T-cell (primary cell): Measurements from ENCODE around the gene TMEM255B. TPM values are rescaled to one million over a fixed set of nuclear protein-coding genes. Genes with fewer than 3 reads are reported as not detected.

Source experiments
- ATAC-seq, 4 experiments: fragments of 200-7000 bp in 3 of 4; fragments of 150-1000 bp in 1 of 4; cut with Tn5 transposase; replicated peaks in 1 of 4; 1 replicate in 3 of 4; 2 replicates in 1 of 4; pipeline ENCODE4 v1.10.0; 2021; ENCODE audit warnings: moderate library complexity in 3 of 4, mild to moderate bottlenecking in 2 of 4, moderate number of reproducible peaks in 1 of 4
- CTCF ChIA-PET, 2 donors: fragments of 300-600 bp; sonication (Branson Sonifier 250); formaldehyde crosslinking; loops; one replicate each; lab custom pipeline; 2022; ENCODE audit warnings: antibody characterized with exemption in 2 of 2; lab: Charles Lee
- POLR2A ChIA-PET, 2 donors: fragments of 300-600 bp; sonication (Branson Sonifier 250); formaldehyde crosslinking; loops; one replicate each; lab custom pipeline; 2022; ENCODE audit warnings: antibody characterized with exemption in 2 of 2; lab: Charles Lee
- DNase-seq, 35 experiments: peaks; one replicate each; pipeline versions ENCODE4 v3.0.0 to v3.0.0-alpha.2; 2013 to 2023
- H3K27ac ChIP-seq: one replicate; pipeline ENCODE4 v1.5.1; 2013; ENCODE audit warnings: low read length
- H3K27me3 ChIP-seq, 2 experiments: replicated peaks in 1 of 2; 1 replicate in 1 of 2; 2 replicates in 1 of 2; pipeline versions ENCODE4 v1.6.1 to v1.7.0; 2013; ENCODE audit warnings: low read length in 1 of 2, mixed read lengths in 1 of 2; ENCODE audit not compliant: control insufficient read depth in 2 of 2, insufficient read depth in 2 of 2; ENCODE audit errors: extremely low read depth in 1 of 2
- H3K36me3 ChIP-seq, 2 donors: 1 replicate in 1 of 2; 2 replicates in 1 of 2; pipeline versions ENCODE4 v1.6.1 to v1.7.0; 2013; ENCODE audit warnings: low read length in 1 of 2; ENCODE audit not compliant: control insufficient read depth in 2 of 2, insufficient read depth in 1 of 2; ENCODE audit errors: extremely low read depth in 1 of 2
- H3K4me1 ChIP-seq, 2 experiments: 1 replicate in 1 of 2; 2 replicates in 1 of 2; pipeline versions ENCODE4 v1.6.1 to v1.7.0; 2013; ENCODE audit warnings: low read length in 2 of 2, mixed read lengths in 1 of 2; ENCODE audit not compliant: insufficient read depth in 2 of 2, control insufficient read depth in 1 of 2; ENCODE audit errors: extremely low read depth in 1 of 2
- H3K4me3 ChIP-seq, 2 donors: 1 replicate in 1 of 2; 2 replicates in 1 of 2; pipeline versions ENCODE4 v1.5.1 to v1.7.0; 2013; ENCODE audit warnings: mild to moderate bottlenecking in 2 of 2, low read length in 1 of 2, moderate library complexity in 1 of 2; ENCODE audit not compliant: control insufficient read depth in 1 of 2; ENCODE audit errors: extremely low read depth in 1 of 2
- H3K9me3 ChIP-seq: 2 replicates; pipeline ENCODE4 v1.7.0; 2013
- H3K27ac Mint-ChIP-seq, 2 donors: one replicate each; pipeline ENCODE4 v1.8.0; 2020 to 2021; ENCODE audit warnings: mild to moderate bottlenecking in 2 of 2, mixed read lengths in 2 of 2
- H3K27me3 Mint-ChIP-seq, 2 donors: one replicate each; pipeline ENCODE4 v1.8.0; 2021 to 2022; ENCODE audit warnings: mixed read lengths in 2 of 2
- H3K36me3 Mint-ChIP-seq: one replicate; pipeline ENCODE4 v1.8.0; 2021; ENCODE audit warnings: mixed read lengths
- H3K4me1 Mint-ChIP-seq, 3 donors: one replicate each; pipeline ENCODE4 v1.8.0; 2020 to 2022; ENCODE audit warnings: mixed read lengths in 3 of 3, mild to moderate bottlenecking in 1 of 3
- H3K4me3 Mint-ChIP-seq, 3 donors: one replicate each; pipeline ENCODE4 v1.8.0; 2020 to 2022; ENCODE audit warnings: mild to moderate bottlenecking in 3 of 3, mixed read lengths in 3 of 3, moderate library complexity in 3 of 3
- H3K9me3 Mint-ChIP-seq, 3 donors: one replicate each; pipeline ENCODE4 v1.8.0; 2020 to 2022; ENCODE audit warnings: mixed read lengths in 3 of 3
- WGBS: methylation state at CpG from one replicate; pipeline ENCODE4 v1.1.5; 2013; ENCODE audit warnings: missing lambda C conversion rate; ENCODE audit not compliant: insufficient coverage; 5-methylcytosine and 5-hydroxymethylcytosine counted together
- total RNA-seq, 35 experiments: library from RNA in 6 of 35; stranded (reverse) in 6 of 35; fragments of 120-200 nt in 1 of 35; gene quantifications; one replicate each; pipeline versions ENCODE4 v1.2.1 to v1.2.4 and lab custom pipeline; 2013 to 2026

TMEM255B gene
- total RNA-seq, 5 donors from 2014 or later (not counting 1 experiment from before 2014, with no cell fraction given) = 0.76 to 1.2 (median 0.89) TPM

GRCh38 chr13:113853518-113854237, 94.7 kb downstream of the TMEM255B start:
- H3K27me3 Mint-ChIP-seq = peaks cover 3 to 14% of the 10 kb centered on the region in 2 donors
- Histone ChIP-seq H3K36me3 (no peaks in the 10 kb centered on the region), H3K9me3 (no peaks in the 10 kb centered on the region), H3K4me3 (no peak overlapping the region), H3K27ac (no peak overlapping the region), H3K27me3 (peaks cover 0 to 49% of the 10 kb centered on the region in 2 experiments), H3K4me1 (peaks cover 4 to 19% of the 10 kb centered on the region in 2 experiments)
- POLR2A ChIA-PET = no interaction called here
- peak in 1 of 35 experiments; percentile 18 for DNase-seq
- H3K27ac Mint-ChIP-seq = no peak overlapping the region
- H3K4me3 Mint-ChIP-seq = no peak overlapping the region
- peaks cover 14 to 19% (median 18%) of the 10 kb centered on the region in 3 donors for H3K4me1 Mint-ChIP-seq
- CTCF ChIA-PET = no interaction called here
- no peaks in the 10 kb centered on the region for H3K36me3 Mint-ChIP-seq
- ATAC-seq = peak in 1 of 4 experiments; percentile 13
- peaks cover 0 to 3% (median 0%) of the 10 kb centered on the region in 3 donors for H3K9me3 Mint-ChIP-seq
- 61% methylated on average over 11 of the region's 11 CpGs for WGBS

DNA sequence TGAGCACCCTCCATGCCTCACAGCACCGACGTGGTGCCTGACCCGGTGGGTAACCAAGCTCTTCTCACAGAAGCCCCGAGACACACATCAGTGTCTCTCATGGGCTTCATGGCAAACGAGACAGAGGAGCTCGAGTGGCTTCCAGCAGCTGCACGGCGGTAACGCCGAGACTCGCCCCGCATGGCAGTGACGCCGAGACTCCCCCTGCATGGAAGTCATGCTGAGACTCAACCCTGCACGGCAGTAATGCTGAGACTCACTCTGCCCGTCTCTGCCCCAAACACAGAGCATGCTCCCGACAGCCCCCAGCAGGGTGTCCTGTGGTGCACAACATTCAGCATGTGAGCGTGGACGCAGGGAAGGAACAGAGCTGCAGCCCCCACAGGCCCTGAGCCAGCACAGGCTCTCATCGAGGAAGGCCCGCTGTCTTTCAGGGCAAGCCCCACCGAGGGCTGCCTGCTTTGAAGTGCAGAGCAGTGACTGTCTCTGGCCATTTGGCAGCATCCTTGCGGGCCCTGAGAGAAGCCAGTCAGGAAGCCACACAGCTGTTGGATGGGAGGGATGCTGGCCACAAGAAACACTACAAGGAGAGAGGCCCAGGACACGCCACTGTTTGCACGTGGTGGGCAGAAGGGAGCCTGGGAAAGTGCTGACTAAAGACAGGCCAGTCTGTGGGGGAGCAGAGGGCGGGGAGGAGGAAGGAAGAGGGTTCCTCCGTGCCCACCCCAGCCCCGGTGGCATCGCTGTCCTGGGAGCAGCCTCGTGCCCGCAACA, 95.4 kb downstream of the TMEM255B start:
- POLR2A ChIA-PET = no interaction called here
- Mint-ChIP-seq H3K27me3 (peaks cover 3 to 14% of the 10 kb centered on the region in 2 donors), H3K36me3 (no peaks in the 10 kb centered on the region), H3K9me3 (peaks cover 0 to 7% (median 0%) of the 10 kb centered on the region in 3 donors), H3K27ac (peak overlapping the region in 1 of 2 donors; percentile 19), H3K4me1 (peaks cover 14 to 19% (median 18%) of the 10 kb centered on the region in 3 donors), H3K4me3 (peak overlapping the region in 1 of 3 donors; percentile 52)
- Histone ChIP-seq H3K4me3 (no peak overlapping the region), H3K27me3 (peaks cover 0 to 49% of the 10 kb centered on the region in 2 experiments), H3K9me3 (no peaks in the 10 kb centered on the region), H3K36me3 (no peaks in the 10 kb centered on the region), H3K27ac (no peak overlapping the region), H3K4me1 (peaks cover 4 to 19% of the 10 kb centered on the region in 2 experiments)
- 25% methylated on average over 31 of the region's 31 CpGs for WGBS
- peak in 3 of 35 experiments; percentile 12 to 35 (median 22) for DNase-seq
- CTCF ChIA-PET = no interaction called here
- ATAC-seq = peak; percentile 27 to 65 (median 48)

DNA sequence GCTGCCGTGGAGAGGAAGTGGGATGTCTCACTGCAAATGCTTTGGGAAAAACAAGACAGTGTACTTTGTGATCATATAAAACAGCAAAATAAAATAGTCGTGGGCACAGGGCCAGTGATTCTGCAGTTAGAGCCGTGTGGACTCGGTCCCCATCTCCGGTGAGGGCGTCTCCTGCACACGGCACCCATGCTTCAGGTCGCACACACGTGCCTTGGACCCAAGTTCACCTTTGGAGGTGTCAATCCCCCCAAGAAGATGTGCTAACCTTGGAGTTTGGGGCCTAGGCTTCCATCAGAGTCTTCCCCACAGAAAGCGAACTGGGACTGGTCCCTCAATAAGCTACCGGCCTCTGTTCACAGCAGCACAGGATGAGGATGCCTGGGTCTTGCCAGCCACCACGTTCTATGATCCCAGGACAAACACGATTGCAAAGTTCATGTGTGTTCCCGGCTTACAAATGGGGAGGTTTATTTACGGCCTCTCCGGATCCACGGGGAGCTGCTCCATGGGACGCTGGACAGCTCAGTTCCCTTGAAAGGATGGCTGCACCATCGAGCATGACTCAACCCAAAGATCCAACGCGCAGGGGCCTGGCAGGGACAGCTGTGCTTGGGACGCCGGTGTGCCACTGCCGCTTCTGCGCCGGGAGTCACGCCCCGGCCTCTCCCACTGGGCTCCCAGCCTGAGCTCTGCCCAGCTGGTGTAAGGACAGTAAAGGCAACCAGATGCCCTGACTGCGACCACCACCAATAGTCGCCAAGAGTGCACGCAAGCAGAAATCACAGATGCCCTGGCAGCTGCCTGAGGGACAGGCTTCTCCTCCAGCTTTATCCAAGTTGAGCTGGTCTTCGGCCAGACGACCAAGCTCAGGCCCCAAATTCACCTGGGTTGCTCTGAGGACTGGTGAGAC, 96.2 kb downstream of the TMEM255B start:
- DNase-seq (peak in 1 of 35 experiments; percentile 18), ATAC-seq (peak in 2 of 4 experiments; percentile 16 to 29)
- Mint-ChIP-seq H3K9me3 (peaks cover 0 to 7% (median 0%) of the 10 kb centered on the region in 3 donors), H3K27ac (no peak overlapping the region), H3K36me3 (no peaks in the 10 kb centered on the region), H3K4me1 (peaks cover 14 to 19% (median 18%) of the 10 kb centered on the region in 3 donors), H3K27me3 (peaks cover 3 to 14% of the 10 kb centered on the region in 2 donors), H3K4me3 (peak overlapping the region in 1 of 3 donors; percentile 52)
- H3K4me1 ChIP-seq = peaks cover 4 to 19% of the 10 kb centered on the region in 2 experiments
- 68% methylated on average over 33 of the region's 33 CpGs for WGBS
- POLR2A ChIA-PET = no interaction called here
- H3K4me3 ChIP-seq = no peak overlapping the region
- no peak overlapping the region for H3K27ac ChIP-seq
- H3K36me3 ChIP-seq = no peaks in the 10 kb centered on the region
- CTCF ChIA-PET = no interaction called here
- peaks cover 0 to 51% of the 10 kb centered on the region in 2 experiments for H3K27me3 ChIP-seq
- no peaks in the 10 kb centered on the region for H3K9me3 ChIP-seq

- no peak for DNase-seq
- WGBS = 84% methylated on average over 23 of the region's 25 CpGs
- H3K27me3 Mint-ChIP-seq = peaks cover 6 to 14% of the 10 kb centered on the region in 2 donors
- ChIA-PET POLR2A (no interaction called here), CTCF (no interaction called here)
- peaks cover 0 to 7% (median 0%) of the 10 kb centered on the region in 3 donors for H3K9me3 Mint-ChIP-seq
- peaks cover 14 to 19% (median 18%) of the 10 kb centered on the region in 3 donors for H3K4me1 Mint-ChIP-seq
- no peak for ATAC-seq
- H3K27ac Mint-ChIP-seq = no peak overlapping the region
- Histone ChIP-seq H3K9me3 (no peaks in the 10 kb centered on the region), H3K36me3 (no peaks in the 10 kb centered on the region), H3K27me3 (peaks cover 0 to 56% of the 10 kb centered on the region in 2 experiments), H3K4me3 (no peak overlapping the region), H3K27ac (no peak overlapping the region), H3K4me1 (peaks cover 4 to 19% of the 10 kb centered on the region in 2 experiments)
- H3K36me3 Mint-ChIP-seq = no peaks in the 10 kb centered on the region
- H3K4me3 Mint-ChIP-seq = no peak overlapping the region
These were observed 97.1 kb downstream of the TMEM255B start for GRCh38 chr13:113855931-113856715.

DNA sequence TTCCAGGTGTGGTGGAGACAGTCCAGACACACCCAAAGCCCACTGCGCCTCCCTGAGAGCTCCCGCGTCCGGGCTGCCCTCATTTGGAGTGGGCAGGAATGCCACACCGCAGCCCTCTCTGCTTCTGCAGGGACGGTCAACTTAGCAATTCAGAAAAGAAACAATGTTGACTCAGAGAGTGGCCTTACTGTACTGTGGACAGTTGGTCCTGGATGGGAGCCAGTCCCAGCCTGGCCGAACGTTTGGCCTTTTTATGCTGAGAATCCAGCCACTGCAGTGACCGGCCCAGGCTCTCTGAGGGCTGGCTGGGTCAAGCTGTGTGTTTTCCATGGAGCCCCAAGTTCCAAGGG, 97.7 kb downstream of the TMEM255B start:
- H3K27ac ChIP-seq = no peak overlapping the region
- no peaks in the 10 kb centered on the region for H3K9me3 ChIP-seq
- ATAC-seq (no peak), DNase-seq (peak in 1 of 35 experiments; percentile 12)
- no peaks in the 10 kb centered on the region for H3K36me3 Mint-ChIP-seq
- ChIA-PET POLR2A (no interaction called here), CTCF (no interaction called here)
- no peak overlapping the region for H3K4me3 ChIP-seq
- H3K27me3 ChIP-seq = peaks cover 0 to 62% of the 10 kb centered on the region in 2 experiments
- WGBS = 83% methylated on average over 8 of the region's 9 CpGs
- H3K4me1 Mint-ChIP-seq = peaks cover 14 to 19% (median 18%) of the 10 kb centered on the region in 3 donors
- H3K4me1 ChIP-seq = peaks cover 4 to 19% of the 10 kb centered on the region in 2 experiments
- no peaks in the 10 kb centered on the region for H3K36me3 ChIP-seq
- H3K27me3 Mint-ChIP-seq = peaks cover 10 to 18% of the 10 kb centered on the region in 2 donors
- H3K9me3 Mint-ChIP-seq = peaks cover 0 to 7% (median 0%) of the 10 kb centered on the region in 3 donors
- no peak overlapping the region for H3K27ac Mint-ChIP-seq
- no peak overlapping the region for H3K4me3 Mint-ChIP-seq
